T-helper 9 cell (primary cell): ENCODE measurements around the gene GTF2A1L.
"Not testable (repeated sequence)": the region's sequence is repeated elsewhere in the genome, so short reads cannot be mapped to it uniquely, and the experiment has no call there.

Experiments
- DNase-seq: peaks from one replicate; pipeline ENCODE4 v3.0.0-alpha.2; 2020

The GTF2A1L gene

GRCh38 chr2:48699348-48699930, 81.8 kb downstream of the GTF2A1L start:
- no peak for DNase-seq

GRCh38 chr2:48703621-48704020, 86.0 kb downstream of the GTF2A1L start:
- not testable (repeated sequence) for DNase-seq

- DNase-seq = no peak
These were observed 89.8 kb downstream of the GTF2A1L start for GRCh38 chr2:48707466-48707865.

DNA sequence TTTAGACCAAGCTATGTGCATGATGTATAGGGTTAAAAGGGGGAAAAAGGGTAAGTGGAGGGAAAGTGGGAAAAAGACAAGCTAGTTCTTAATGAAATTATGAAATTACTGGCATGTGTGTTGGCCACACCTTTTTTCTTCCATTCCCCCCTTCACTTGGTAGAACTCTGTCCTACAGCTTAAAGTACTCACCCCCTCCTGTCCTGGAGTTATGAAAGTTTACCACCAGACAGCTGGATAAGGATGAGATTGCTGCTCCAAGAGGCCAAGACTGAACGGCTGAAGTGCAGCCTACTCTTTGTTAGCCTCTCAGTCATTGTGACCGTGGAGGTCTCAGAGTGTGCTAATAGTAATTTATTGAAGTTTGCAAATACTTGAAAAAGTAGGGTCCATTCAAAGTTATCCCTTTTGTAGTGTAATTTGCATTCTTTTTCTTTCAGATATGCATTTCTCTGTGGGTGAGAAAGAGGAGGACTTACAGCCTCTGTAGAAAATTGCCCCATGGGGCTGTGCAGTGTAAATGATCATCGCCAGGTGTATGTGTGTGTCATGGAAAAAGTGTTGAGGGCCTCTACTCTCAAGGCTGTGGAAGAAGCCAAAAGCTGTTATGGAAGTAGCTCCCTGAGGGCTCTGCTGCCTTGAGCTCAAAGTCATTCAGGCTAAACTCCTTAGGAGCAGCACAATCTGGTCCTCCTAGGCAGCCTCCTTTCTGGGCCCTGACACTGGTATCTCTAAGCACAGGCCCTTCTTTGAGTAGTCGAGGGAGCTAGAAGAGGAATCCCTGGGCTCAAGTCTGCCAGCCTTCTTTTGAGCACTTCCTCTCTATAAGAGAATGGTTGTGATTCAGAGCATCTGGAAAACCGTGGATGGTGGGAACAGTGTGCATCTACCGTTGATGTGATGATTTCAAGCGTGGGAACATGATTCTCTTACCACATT, 91.7 kb downstream of the GTF2A1L start:
- no peak for DNase-seq

DNA sequence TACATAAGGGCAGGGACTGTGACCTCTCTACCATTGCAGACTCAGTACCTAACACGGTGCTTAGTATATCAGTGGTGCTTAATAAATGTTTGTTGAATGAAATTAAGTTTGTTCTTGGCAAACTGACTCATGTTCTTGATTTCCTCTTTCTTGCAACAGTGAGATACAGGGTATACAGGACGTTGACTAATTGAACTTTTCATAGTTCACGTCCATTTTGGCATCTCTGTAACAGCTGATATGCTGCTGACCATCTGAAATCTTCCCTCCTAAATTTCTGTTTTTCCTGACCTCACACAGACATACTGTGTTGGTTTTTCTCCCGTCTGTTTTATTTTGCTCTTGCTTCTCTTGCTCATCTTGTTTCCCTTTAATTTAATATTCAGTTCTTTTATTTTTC, 93.7 kb downstream of the GTF2A1L start:
- DNase-seq = no peak

DNA sequence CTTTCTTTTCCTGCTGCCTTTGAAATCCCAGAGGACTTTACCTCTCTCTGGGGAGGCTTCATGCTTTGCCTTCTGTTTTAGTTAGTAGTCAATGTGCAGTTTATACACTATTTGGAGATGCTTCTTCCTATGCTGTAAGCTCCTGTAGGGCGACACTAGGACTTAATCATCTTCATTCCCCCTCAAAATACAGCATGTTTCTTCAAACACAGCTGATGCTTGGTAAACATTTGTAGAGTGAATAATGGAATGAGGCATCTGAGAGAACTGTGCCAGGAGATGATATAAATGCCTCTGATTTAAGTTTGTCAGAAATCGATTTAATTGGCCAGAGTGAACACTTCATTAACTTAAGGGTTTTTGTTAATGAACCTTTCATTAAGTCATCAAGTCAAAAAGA, 94.5 kb downstream of the GTF2A1L start:
- no peak for DNase-seq

- DNase-seq = no peak
These were observed 96.0 kb downstream of the GTF2A1L start for GRCh38 chr2:48713647-48714046.

- DNase-seq = no peak
These were observed 96.6 kb downstream of the GTF2A1L start for GRCh38 chr2:48714245-48714644.

- no peak for DNase-seq
These were observed 97.6 kb downstream of the GTF2A1L start for GRCh38 chr2:48715042-48715899.

DNA sequence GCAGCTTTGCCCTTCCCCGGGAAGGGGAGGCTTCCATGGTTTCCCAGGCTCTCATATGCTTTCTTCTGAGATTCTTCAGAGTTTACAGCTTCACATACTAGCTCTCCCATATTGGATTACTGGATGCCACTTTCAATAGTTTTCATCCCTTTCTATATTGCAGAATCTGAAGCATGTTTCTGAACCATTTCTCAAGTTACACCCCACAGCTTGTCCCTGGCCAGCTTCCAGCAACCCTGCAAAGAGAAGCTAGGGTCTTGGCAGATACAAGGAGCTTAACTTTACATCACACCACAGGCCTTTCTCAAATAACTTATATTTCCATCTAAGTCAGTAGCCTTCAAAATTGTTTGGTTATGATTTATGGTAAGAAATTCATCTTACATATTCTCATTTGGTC, 98.3 kb downstream of the GTF2A1L start:
- DNase-seq = no peak

DNA sequence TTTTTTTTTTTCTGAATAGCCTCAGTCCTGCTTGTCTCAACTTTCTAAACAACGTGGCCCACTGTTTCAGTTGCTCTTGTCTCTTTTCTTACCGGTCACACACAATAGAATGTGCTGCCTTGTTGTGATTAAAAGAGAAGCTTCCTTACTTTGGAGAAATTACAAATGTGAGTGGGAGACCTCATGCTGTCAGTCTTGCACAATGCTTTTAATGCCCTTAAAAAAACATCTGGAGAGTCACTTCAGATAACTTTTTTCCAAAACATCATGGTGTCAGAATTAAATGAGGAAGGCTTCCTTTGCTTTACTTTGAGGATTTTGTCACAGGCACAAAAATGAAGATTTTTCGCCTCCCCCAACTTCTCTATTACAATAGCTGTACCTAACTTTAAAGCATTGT, 100.2 kb downstream of the GTF2A1L start:
- DNase-seq = no peak

DNA sequence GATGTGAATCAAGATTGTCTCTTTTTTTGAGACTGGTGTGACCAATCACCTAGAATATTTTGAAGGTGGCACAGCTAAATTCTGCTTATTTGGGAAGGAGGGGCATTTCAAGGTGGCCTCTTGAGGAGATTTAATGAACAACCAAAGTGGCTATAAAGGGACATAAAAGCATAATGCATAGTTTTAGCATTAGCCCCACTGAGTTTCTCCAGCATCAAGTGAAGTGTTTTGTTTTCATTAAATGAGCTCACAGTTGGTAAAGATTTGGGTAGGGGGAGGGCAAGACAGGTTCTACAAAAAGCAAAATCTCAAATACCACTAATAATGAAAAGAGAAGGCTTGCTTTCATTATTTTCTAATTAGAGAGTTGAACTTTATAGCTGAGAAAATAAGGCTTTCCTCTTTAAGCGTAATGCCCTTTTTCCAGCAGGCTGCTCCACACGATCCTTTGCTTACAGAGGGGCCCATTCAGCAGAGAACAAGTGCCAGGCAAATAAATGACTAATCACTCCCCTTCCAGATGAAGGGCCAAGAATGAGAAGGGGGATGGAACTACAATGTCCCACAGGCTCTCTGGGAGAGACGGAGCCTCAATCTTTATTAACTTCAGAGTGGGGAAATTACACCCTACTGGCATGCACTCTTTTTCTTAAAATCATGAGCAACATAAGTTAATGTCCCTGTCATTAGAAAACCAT, 102.0 kb downstream of the GTF2A1L start:
- no peak for DNase-seq

GRCh38 chr2:48721158-48721557, 103.5 kb downstream of the GTF2A1L start:
- DNase-seq = no peak

- DNase-seq = no peak
These were observed 104.7 kb downstream of the GTF2A1L start for GRCh38 chr2:48722391-48722790.

DNA sequence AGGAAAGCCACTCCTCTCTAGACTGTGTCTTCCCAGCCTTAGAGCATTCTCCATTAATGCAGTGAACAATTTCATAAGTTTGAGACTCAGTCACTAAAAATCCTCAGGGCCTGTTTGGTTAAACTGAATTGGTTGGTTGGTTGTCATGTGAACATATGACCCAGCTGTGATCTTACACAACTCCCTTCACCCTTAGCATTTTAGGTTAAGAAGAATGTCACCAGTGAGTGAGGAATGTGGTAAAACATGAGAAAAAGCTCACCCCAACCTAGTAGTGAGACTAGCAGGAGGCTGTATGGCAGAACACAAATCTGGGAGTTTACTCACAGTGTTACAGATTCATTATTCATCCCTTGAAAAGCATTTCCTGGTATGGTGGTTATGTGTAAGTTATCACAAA, 105.5 kb downstream of the GTF2A1L start:
- no peak for DNase-seq

DNA sequence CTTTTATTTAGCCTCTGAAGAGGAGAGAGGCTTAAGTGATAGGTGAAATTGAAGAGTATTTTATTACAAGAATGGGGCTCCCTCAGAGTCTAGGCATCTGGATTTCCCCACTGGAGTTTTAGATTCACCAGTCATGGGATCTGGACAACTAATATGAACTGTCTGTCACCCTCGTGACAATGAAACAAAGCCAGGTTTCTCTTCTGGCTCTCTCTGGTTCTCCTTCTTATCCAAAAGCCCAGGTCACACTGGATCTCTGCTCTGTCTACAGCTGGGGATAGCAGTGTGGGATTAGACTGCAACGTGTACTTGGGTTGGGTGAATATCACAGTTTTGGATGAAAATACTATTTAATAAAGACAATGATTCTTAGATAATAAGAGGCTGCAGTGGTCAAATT, 106.6 kb downstream of the GTF2A1L start:
- no peak for DNase-seq

GRCh38 chr2:48725696-48726494, 108.2 kb downstream of the GTF2A1L start:
- no peak for DNase-seq

DNA sequence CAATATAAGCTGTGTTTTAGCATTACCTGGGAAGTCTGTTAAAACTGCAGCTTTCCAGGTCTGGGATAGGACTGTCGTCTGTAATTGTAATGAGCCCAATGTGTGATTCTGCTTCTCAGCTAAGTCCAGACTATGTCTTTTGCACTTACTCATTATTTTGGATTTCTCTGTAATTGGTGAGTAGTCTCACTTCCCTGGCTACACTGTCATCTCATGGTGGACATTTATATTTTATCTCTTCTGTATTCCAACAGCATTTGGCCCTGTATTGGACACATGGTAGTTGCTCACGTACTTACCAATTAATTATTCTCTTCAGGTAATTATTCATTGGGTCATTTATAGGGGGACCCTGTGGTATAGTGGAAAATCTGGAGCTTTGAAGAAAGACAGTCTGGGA, 109.9 kb downstream of the GTF2A1L start:
- no peak for DNase-seq

DNA sequence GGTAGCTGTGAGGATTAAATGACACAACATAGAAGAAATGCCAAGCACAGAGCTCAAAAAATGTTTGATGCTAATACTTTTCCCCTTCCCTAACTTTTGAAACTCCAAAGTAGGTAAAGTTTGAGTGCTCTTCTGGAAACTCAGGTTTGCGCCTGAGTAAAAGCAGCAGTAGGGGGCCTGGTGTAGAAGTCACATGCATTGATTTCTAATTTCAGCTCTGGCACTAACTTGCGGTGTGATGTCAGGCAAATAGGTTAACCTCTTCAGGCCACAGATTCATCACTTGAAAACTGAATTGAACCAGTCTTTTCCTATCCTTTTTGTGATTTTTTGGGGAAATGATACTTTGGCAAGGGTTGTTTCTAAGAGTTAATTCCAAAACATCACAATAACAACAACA, 110.6 kb downstream of the GTF2A1L start:
- DNase-seq = no peak

DNA sequence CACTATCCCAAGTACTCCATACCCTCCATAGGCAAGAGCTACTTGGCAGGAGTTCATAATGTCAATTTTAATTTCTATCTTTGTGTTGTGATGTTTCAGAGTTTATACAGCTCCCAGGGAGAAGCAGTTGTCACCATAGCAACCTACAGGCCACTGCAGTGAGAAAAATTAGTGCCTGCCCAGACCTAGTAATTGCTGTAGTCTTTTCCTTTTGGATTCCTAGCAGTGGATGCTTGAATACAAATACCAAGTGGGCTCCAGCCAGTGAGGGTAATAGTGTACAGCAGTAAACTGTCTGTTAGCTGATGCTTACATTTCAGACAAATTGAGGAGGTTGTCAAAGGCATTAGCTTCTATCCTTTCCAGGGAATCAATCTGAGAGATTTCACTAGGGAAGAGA, 111.2 kb downstream of the GTF2A1L start:
- DNase-seq = no peak
